Mesothelial cell of epicardium (in vitro differentiated cells): ENCODE data around the gene IQGAP2. TPM values are rescaled to one million over a fixed set of nuclear protein-coding genes. Genes with fewer than 3 reads are reported as not detected.
A peak's percentile ranks its signal among the peaks of the same experiment; 100 is the strongest.
"Not testable (repeated sequence)": the region's sequence is repeated elsewhere in the genome, so short reads cannot be mapped to it uniquely, and the experiment has no call there.

Source experiments
- DNase-seq, 2 experiments: peaks; one replicate each; pipeline ENCODE4 v3.0.0; 2021; ENCODE audit warnings: low spot score in 2 of 2; ENCODE audit not compliant: unreplicated experiment in 2 of 2
- H3K27ac Mint-ChIP-seq: 2 replicates; pipeline ENCODE4 v1.8.0; 2021; ENCODE audit warnings: mixed read lengths
- H3K27me3 Mint-ChIP-seq: 2 replicates; pipeline ENCODE4 v1.8.0; 2021; ENCODE audit warnings: low read depth, mixed read lengths
- H3K36me3 Mint-ChIP-seq: 2 replicates; pipeline ENCODE4 v1.8.0; 2021; ENCODE audit warnings: mixed read lengths
- H3K4me1 Mint-ChIP-seq: 2 replicates; pipeline ENCODE4 v1.8.0; 2021; ENCODE audit warnings: mixed read lengths
- H3K4me3 Mint-ChIP-seq: 2 replicates; pipeline ENCODE4 v1.8.0; 2021; ENCODE audit warnings: mild to moderate bottlenecking, moderate library complexity, mixed read lengths
- H3K9me3 Mint-ChIP-seq: 2 replicates; pipeline ENCODE4 v1.8.0; 2021; ENCODE audit warnings: mixed read lengths
- total RNA-seq: library from RNA; stranded (reverse); gene quantifications from 3 replicates; pipeline ENCODE4 v1.2.1, GENCODE V29; 2021
- TF ChIP-seq, protein P1 (sequence below): fragments of 200-600 bp; sonication (generic); IDR thresholded peaks from one replicate; pipeline ENCODE4 v1.5.0; 2021; ENCODE audit warnings: antibody characterized with exemption; ENCODE audit not compliant: unreplicated experiment

Gene IQGAP2
- total RNA-seq, 1 donor from 2014 or later: 13.9 TPM

DNA sequence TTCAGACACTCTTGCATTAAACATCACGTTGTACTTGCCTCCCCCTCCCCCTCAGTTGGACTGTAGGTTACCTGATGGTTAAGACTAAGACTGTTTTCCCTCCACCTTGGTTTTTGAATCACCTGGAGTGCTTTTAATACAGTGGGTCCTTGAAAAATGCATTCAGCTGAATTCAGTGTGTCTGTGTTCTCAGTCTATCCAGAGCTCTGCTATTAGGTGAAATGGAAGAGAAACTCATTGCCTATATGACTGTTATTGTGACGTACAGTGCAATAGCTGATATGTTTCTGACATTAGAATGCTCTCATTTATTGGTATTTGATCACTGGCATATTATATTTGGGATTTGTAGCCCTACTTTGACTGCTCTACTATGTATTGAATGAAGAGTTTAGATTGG, 111.6 kb downstream of the IQGAP2 start:
- Mint-ChIP-seq H3K27me3 (no peaks in the 10 kb centered on the region), H3K36me3 (peaks cover 4% of the 10 kb centered on the region), H3K4me3 (no peak overlapping the region), H3K4me1 (peaks cover 24% of the 10 kb centered on the region), H3K9me3 (peaks cover 4% of the 10 kb centered on the region), H3K27ac (peak overlapping the region; percentile 44)
- TF ChIP-seq, protein P1, sequence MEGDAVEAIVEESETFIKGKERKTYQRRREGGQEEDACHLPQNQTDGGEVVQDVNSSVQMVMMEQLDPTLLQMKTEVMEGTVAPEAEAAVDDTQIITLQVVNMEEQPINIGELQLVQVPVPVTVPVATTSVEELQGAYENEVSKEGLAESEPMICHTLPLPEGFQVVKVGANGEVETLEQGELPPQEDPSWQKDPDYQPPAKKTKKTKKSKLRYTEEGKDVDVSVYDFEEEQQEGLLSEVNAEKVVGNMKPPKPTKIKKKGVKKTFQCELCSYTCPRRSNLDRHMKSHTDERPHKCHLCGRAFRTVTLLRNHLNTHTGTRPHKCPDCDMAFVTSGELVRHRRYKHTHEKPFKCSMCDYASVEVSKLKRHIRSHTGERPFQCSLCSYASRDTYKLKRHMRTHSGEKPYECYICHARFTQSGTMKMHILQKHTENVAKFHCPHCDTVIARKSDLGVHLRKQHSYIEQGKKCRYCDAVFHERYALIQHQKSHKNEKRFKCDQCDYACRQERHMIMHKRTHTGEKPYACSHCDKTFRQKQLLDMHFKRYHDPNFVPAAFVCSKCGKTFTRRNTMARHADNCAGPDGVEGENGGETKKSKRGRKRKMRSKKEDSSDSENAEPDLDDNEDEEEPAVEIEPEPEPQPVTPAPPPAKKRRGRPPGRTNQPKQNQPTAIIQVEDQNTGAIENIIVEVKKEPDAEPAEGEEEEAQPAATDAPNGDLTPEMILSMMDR: no peak
- no peak for DNase-seq

DNA sequence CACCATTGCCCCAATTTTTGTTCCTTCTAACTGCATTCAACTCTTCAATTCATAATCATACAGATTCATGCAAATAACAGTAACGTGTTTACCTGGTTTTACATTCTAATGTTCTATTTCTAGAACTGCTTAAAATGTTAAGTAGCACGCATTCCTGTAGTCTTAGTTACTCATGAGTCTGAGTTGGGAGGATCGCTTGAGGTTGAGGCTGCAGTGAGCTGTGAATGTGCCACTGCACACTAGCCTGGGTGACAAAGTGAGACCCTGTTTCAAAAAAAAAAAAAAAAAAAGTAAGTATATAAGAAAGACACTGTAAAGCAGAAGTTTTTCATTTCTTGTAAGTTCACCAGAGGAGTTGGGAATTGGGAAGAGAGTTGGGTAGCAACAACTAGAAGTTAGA, 114.2 kb downstream of the IQGAP2 start:
- H3K36me3 Mint-ChIP-seq: peaks cover 4% of the 10 kb centered on the region
- DNase-seq: no peak
- no peaks in the 10 kb centered on the region for H3K27me3 Mint-ChIP-seq
- H3K9me3 Mint-ChIP-seq: peaks cover 4% of the 10 kb centered on the region
- H3K4me3 Mint-ChIP-seq: no peak overlapping the region
- peaks cover 32% of the 10 kb centered on the region for H3K4me1 Mint-ChIP-seq
- no peak overlapping the region for H3K27ac Mint-ChIP-seq
- TF ChIP-seq, protein P1: no peak

DNA sequence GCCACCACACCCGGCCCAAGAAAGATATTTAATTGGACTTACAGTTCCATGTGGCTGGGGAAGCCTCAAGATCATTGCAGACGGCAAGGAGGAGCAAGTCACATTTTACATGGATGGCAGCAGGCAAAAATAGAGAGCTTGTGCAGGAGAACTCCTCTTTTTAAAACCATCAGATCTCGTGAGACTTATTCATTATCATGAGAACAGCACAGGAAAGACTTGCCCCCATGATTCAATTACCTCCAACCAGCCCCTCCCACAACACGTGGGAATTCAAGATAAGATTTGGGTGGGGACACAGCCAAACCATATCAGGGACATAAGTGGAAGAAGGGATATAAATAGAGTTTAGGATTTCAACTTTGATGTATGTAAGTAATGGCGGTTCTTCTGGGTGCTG, 115.2 kb downstream of the IQGAP2 start:
- H3K27me3 Mint-ChIP-seq, H3K36me3 Mint-ChIP-seq, H3K4me3 Mint-ChIP-seq, H3K27ac Mint-ChIP-seq, DNase-seq, H3K9me3 Mint-ChIP-seq: not testable (repeated sequence)
- H3K4me1 Mint-ChIP-seq: peaks cover 30% of the 10 kb centered on the region

DNA sequence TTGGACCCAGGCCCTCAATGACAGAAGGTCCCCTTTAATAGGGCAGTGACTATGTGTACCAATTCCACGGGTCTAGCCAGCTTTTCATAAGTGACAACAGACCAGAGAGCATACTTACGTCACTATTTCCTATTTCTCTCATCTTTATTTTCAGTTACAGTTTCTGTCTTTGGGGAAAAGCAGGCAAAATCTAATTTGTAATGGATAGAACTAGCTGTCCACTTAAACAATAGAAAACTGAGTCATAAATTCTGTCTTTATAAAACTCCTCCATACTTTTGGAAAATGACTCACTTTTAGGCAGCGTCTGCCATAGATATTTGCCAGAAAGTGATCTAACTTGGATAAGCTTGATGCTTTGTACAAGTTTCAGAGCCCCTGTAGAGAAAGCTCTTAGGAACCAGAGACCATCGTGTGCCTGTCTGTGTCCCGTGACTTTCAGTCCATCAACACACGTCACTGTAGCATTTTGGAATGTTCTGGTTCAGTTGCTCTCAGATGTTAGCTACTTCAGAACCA, 118.2 kb downstream of the IQGAP2 start:
- peak overlapping the region; percentile 35 for H3K27ac Mint-ChIP-seq
- H3K9me3 Mint-ChIP-seq: peaks cover 4% of the 10 kb centered on the region

DNA sequence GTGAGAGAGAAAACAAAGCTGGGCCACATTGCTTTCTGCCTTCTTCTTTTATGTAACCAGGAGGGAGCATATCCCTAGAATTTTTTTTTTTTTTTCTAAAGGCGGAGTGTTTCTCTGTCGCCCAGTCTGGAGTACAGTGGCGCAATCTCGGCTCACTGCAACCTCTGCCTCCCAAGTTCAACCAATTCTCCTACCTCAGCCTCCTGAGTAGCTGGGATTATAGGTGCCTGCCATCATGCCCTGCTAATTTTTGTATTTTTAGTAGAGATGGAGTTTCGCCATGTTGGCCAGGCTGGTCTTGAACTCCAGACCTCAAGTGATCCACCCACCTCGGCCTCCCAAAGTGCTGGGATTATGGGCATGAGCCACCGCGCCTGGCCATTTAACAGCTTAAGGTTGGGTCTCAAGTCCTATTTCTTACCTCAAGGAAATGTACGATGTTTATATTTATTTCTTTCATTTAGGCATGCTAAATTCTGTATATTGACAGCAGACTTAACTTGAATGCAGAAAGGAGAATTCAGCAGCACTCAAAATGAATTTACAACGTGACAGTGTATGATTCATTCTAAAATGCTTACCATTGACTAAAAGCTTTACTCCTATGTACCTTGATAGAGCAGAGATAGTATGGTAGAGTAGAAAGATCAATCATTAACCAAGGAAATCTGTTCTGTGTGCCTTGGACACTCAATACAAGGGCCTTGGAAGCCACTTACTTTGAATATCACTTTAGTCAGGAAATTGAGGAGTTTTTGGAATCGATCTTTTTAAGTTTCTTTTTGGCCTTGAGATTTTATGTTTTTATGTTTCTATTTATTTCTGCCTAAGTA, 119.2 kb downstream of the IQGAP2 start:
- H3K9me3 Mint-ChIP-seq: peaks cover 4% of the 10 kb centered on the region
- no peak overlapping the region for H3K4me3 Mint-ChIP-seq
- no peak overlapping the region for H3K27ac Mint-ChIP-seq
- peaks cover 33% of the 10 kb centered on the region for H3K4me1 Mint-ChIP-seq
- H3K36me3 Mint-ChIP-seq: peaks cover 4% of the 10 kb centered on the region
- no peak for DNase-seq
- TF ChIP-seq, protein P1: no peak
- H3K27me3 Mint-ChIP-seq: no peaks in the 10 kb centered on the region

More for the DNA sequence above, 118.2 kb downstream of the IQGAP2 start:
- TF ChIP-seq, protein P1: no peak
- Mint-ChIP-seq H3K4me3 (no peak overlapping the region), H3K27me3 (no peaks in the 10 kb centered on the region), H3K36me3 (peaks cover 4% of the 10 kb centered on the region), H3K4me1 (peaks cover 25% of the 10 kb centered on the region)
- no peak for DNase-seq

DNA sequence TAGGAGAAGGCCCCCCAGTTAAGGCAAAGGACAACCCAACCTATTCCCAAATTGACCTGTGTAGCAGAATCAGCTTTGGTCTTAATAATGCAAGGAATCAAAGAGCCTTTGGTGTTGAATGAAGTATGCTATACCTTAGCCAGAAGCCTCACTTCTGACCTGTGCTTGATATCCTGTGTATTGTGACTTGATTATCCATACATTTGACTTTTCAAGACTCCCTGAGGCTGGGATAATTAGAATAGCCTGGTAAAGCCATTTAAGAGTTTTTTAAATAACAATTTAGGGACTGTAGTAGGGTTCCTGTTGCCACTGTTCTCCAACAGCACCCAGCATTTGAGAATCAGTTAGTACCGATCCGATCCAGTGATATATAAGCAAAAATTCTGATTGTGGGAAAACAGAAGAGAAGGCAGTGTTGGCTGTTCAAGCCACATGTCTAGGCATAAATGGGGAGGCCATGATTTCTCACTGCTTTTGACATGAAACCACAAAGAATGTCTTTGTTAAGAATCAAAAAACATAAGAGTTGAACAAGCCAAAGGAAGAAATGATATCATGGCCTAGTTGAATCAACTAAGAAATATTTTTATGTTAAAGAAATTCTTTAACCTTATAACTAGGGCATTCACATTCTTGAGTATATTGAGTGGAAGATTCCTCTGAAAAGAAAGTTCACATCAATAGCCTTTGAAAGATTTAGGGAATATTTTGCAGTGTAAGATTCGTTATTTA, 121.2 kb downstream of the IQGAP2 start:
- Mint-ChIP-seq H3K27me3 (no peaks in the 10 kb centered on the region), H3K4me3 (no peak overlapping the region), H3K4me1 (peaks cover 45% of the 10 kb centered on the region), H3K27ac (no peak overlapping the region), H3K9me3 (no peaks in the 10 kb centered on the region), H3K36me3 (no peaks in the 10 kb centered on the region)
- TF ChIP-seq, protein P1: no peak
- no peak for DNase-seq
